ENCODE data around the gene OR10X1. TPM values are rescaled to one million over a fixed set of nuclear protein-coding genes. Genes with fewer than 3 reads are reported as not detected.

Gene OR10X1
- total and polyA plus RNA-seq, 2 of the 4 experiments (the other 2 are of a cell fraction) = not detected

DNA sequence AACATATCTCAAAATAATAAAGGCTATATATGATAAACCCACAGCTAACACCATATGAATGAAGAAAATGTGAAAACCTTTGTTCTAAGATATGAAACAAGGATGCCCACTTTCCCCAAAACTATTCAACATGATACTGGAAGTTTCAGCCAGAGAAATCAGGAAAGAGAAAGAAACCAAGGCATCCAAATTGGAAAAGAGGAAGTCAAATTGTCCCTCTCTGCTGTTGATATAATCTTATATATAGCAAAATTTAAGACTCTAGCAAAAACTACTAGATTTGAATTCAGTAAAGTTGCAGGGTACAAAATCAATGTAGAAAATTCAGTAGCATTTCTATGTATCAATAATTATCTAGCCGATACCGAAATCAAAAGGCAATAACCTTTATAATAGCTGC is 21.0 kb upstream of the OR10X1 start:
- H2BK120ac ChIP-seq (ENCODE audit: low read depth, low read length) = no peak overlapping the region
- no peak for DNase-seq
- no peaks in the 10 kb centered on the region for H4K20me1 ChIP-seq (ENCODE audit: insufficient read depth, low read length)
- no peaks in the 10 kb centered on the region for H3K27me3 ChIP-seq (ENCODE audit: control insufficient read depth, insufficient read depth, low read length)
- no peak overlapping the region for H3K9ac ChIP-seq (ENCODE audit: low read depth, low read length)
- H3K23ac ChIP-seq (ENCODE audit: low read depth, low read length) = no peak overlapping the region
- no peak overlapping the region for H3K4me3 ChIP-seq (ENCODE audit: insufficient read depth, low read depth, low read length)
- no peak overlapping the region for H3K56ac ChIP-seq (ENCODE audit: extremely low read depth, insufficient read depth, low read length)
- no peak overlapping the region for H4K5ac ChIP-seq (ENCODE audit: low read depth, low read length)
- H4K8ac ChIP-seq (ENCODE audit: low read depth in 2 of 2, low read length in 2 of 2) = no peak overlapping the region
- H2BK15ac ChIP-seq (ENCODE audit: low read depth, low read length) = no peak overlapping the region
- POLR2A ChIA-PET (ENCODE audit: unreplicated experiment) = no interaction called here
- in situ Hi-C loops (cut with MboI; ENCODE audit: low sequenced_read_pairs) (no loop called here), dilution Hi-C loops (cut with HindIII; ENCODE audit: low sequenced_read_pairs, unreplicated experiment) (no loop called here), intact Hi-C loops (cut with micrococcal nuclease) (no loop called here)
- no CpG with 5 or more reads among the region's 2 CpGs for WGBS, 2 experiments (ENCODE audit: extremely low coverage in 2 of 2, insufficient read length in 1 of 2)
- TF ChIP-seq POLR2A (IDR thresholded peaks at IDR 0.05; ENCODE audit: low read depth, low read length) = no peak
- TF ChIP-seq SMC3 (IDR thresholded peaks at IDR 0.05; ENCODE audit: low read depth, low read length) = no peak
- TF ChIP-seq, protein P1, sequence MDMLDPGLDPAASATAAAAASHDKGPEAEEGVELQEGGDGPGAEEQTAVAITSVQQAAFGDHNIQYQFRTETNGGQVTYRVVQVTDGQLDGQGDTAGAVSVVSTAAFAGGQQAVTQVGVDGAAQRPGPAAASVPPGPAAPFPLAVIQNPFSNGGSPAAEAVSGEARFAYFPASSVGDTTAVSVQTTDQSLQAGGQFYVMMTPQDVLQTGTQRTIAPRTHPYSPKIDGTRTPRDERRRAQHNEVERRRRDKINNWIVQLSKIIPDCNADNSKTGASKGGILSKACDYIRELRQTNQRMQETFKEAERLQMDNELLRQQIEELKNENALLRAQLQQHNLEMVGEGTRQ (IDR thresholded peaks at IDR 0.05; ENCODE audit: low read depth, low read length) = no peak
- TF ChIP-seq CHD1 (IDR thresholded peaks at IDR 0.05; ENCODE audit: low read depth, low read length) = no peak
- TF ChIP-seq, protein P2, sequence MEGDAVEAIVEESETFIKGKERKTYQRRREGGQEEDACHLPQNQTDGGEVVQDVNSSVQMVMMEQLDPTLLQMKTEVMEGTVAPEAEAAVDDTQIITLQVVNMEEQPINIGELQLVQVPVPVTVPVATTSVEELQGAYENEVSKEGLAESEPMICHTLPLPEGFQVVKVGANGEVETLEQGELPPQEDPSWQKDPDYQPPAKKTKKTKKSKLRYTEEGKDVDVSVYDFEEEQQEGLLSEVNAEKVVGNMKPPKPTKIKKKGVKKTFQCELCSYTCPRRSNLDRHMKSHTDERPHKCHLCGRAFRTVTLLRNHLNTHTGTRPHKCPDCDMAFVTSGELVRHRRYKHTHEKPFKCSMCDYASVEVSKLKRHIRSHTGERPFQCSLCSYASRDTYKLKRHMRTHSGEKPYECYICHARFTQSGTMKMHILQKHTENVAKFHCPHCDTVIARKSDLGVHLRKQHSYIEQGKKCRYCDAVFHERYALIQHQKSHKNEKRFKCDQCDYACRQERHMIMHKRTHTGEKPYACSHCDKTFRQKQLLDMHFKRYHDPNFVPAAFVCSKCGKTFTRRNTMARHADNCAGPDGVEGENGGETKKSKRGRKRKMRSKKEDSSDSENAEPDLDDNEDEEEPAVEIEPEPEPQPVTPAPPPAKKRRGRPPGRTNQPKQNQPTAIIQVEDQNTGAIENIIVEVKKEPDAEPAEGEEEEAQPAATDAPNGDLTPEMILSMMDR (conservative IDR thresholded peaks at IDR 0.05; ENCODE audit: low read depth, low read length) = no peak
- no peak for TF ChIP-seq MXI1 (IDR thresholded peaks at IDR 0.05; ENCODE audit: borderline replicate concordance, low read depth, low read length)
- TF ChIP-seq FOS (IDR thresholded peaks at IDR 0.05; ENCODE audit: low read depth, low read length) = no peak
- no peak for TF ChIP-seq MAZ (IDR thresholded peaks at IDR 0.05; ENCODE audit: borderline replicate concordance, low read depth, low read length)
- TF ChIP-seq MAFK (IDR thresholded peaks at IDR 0.05; ENCODE audit: low read depth, low read length) = no peak
- TF ChIP-seq RFX5 (IDR thresholded peaks at IDR 0.05; ENCODE audit: low read depth, low read length) = no peak
- TF ChIP-seq, protein P3, sequence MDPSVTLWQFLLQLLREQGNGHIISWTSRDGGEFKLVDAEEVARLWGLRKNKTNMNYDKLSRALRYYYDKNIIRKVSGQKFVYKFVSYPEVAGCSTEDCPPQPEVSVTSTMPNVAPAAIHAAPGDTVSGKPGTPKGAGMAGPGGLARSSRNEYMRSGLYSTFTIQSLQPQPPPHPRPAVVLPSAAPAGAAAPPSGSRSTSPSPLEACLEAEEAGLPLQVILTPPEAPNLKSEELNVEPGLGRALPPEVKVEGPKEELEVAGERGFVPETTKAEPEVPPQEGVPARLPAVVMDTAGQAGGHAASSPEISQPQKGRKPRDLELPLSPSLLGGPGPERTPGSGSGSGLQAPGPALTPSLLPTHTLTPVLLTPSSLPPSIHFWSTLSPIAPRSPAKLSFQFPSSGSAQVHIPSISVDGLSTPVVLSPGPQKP (IDR thresholded peaks at IDR 0.05; ENCODE audit: borderline replicate concordance, low read depth, low read length) = no peak
- TF ChIP-seq RAD21 (IDR thresholded peaks at IDR 0.05; ENCODE audit: low read length) = no peak
- no peaks in the 10 kb centered on the region for H3K36me3 ChIP-seq (ENCODE audit: control insufficient read depth, insufficient read depth, low read length)
- no peak overlapping the region for H2AK5ac ChIP-seq (ENCODE audit: low read depth, low read length)
- no peaks in the 10 kb centered on the region for H3K79me1 ChIP-seq (ENCODE audit: low read depth in 1 of 2, low read length in 2 of 2)
- no peak overlapping the region for H3K4me2 ChIP-seq (ENCODE audit: low read depth, low read length)
- H2BK20ac ChIP-seq (ENCODE audit: low read depth, low read length) = no peak overlapping the region
- peaks cover 8% of the 10 kb centered on the region for H3K9me3 ChIP-seq (ENCODE audit: control insufficient read depth, insufficient read depth, low read length)
- BruUV-seq (replicated peaks) = no TSS peak
- CTCF ChIA-PET = no interaction called here
- no peak overlapping the region for H4K91ac ChIP-seq (ENCODE audit: insufficient read depth, low read depth, low read length)
- H2BK5ac ChIP-seq (ENCODE audit: low read depth, low read length, poor library complexity, severe bottlenecking) = no peak overlapping the region
- H3K27ac ChIP-seq (ENCODE audit: insufficient read depth, low read length) = no peak overlapping the region
- ATAC-seq (ENCODE audit: low read depth) = no peak
- no peaks in the 10 kb centered on the region for H3K4me1 ChIP-seq (ENCODE audit: control insufficient read depth, insufficient read depth, low read length)
- no peak overlapping the region for H3K14ac ChIP-seq (replicated peaks; ENCODE audit: low read depth, low read length)
- H3K9me1 ChIP-seq (ENCODE audit: insufficient read depth, low read length) = no peaks in the 10 kb centered on the region
- no peak overlapping the region for H2AK9ac ChIP-seq (replicated peaks; ENCODE audit: low read depth, low read length, poor library complexity)
- H3K18ac ChIP-seq (ENCODE audit: low read depth, low read length) = no peak overlapping the region
- no peak overlapping the region for H2AFZ ChIP-seq (replicated peaks; ENCODE audit: low read length, poor library complexity)
- no peak overlapping the region for H3K4ac ChIP-seq (ENCODE audit: low read depth, low read length)
